A549 (cell line): ENCODE data around the gene ADPRHL1. TPM values are rescaled to one million over a fixed set of nuclear protein-coding genes. Genes with fewer than 3 reads are reported as not detected.

Source experiments
- ATAC-seq, 2 experiments: fragments of 200-7000 bp in 1 of 2; fragments of >200 bp in 1 of 2; cut with Nextera tagmentation in 1 of 2; cut with Tn5 transposase in 1 of 2; 3 replicates each; pipeline versions ENCODE4 v1.8.0 to v1.9.1; 2018 to 2020; ENCODE audit warnings: mild to moderate bottlenecking in 1 of 2, moderate library complexity in 1 of 2
- CTCF ChIA-PET: fragments of 300-600 bp; sonication (Branson Sonifier 250); formaldehyde crosslinking; extraction: SDS; loops from one replicate; lab custom pipeline; 2021; ENCODE audit warnings: antibody characterized with exemption, inconsistent platforms; lab: Yijun Ruan, JAX
- POLR2A ChIA-PET: fragments of 350-600 bp; formaldehyde crosslinking; extraction: SDS; loops from one replicate; lab custom pipeline; 2021; ENCODE audit warnings: antibody characterized with exemption, inconsistent platforms; lab: Yijun Ruan, JAX
- DNase-seq, 2 experiments: peaks; one replicate each; pipeline versions ENCODE4 v3.0.0 to v3.0.0-alpha.2; 2011 to 2016; ENCODE audit warnings: low read depth in 1 of 2, low spot score in 1 of 2
- FAIRE-seq: peaks from 2 replicates; lab custom pipeline; 2011; peaks lifted over from hg19 to GRCh38; lab: Jason Lieb, UNC
- H3K27ac ChIP-seq, 2 experiments: fragments of >200 bp; sonication (Bioruptor Twin); formaldehyde crosslinking; 3 replicates each; pipeline ENCODE4 v1.5.1; 2016 to 2017
- H3K4me1 ChIP-seq: fragments of >200 bp; sonication (Bioruptor Twin); formaldehyde crosslinking; 3 replicates; pipeline ENCODE4 v1.6.1; 2016
- H3K4me2 ChIP-seq: fragments of >200 bp; sonication (Bioruptor Twin); formaldehyde crosslinking; 3 replicates; pipeline ENCODE4 v1.6.1; 2016
- H3K4me3 ChIP-seq: fragments of >200 bp; sonication (Bioruptor Twin); formaldehyde crosslinking; 3 replicates; pipeline ENCODE4 v1.5.1; 2016
- H3K9me3 ChIP-seq: fragments of >200 bp; sonication (Bioruptor Twin); formaldehyde crosslinking; 3 replicates; pipeline ENCODE4 v1.6.1; 2016
- CBX8 ChIP-seq: fragments of 200-600 bp; sonication (generic); IDR thresholded peaks from 2 replicates; pipeline ENCODE4 v1.6.1; 2016
- CHD2 ChIP-seq: fragments of 150-350 bp; IDR thresholded peaks from 2 replicates; pipeline ENCODE4 v1.6.1; 2014; ENCODE audit warnings: low read length; ENCODE audit not compliant: partially characterized antibody
- EHF ChIP-seq: fragments of 250-450 bp; sonication (Bioruptor Pico); IDR thresholded peaks from 2 replicates; pipeline ENCODE4 v1.5.0; 2020; ENCODE audit warnings: mild to moderate bottlenecking
- ESRRA ChIP-seq: fragments of 150-350 bp; IDR thresholded peaks from 2 replicates; pipeline ENCODE4 v1.6.1; 2014; ENCODE audit warnings: mild to moderate bottlenecking, low read length, borderline replicate concordance
- FOSL2 ChIP-seq, 2 experiments: fragments of 450-650 bp in 1 of 2; fragments of >200 bp in 1 of 2; sonication (Bioruptor Twin) in 1 of 2; formaldehyde crosslinking; IDR thresholded peaks; 2 replicates each; pipeline versions ENCODE4 v1.5.0 to v1.6.1; 2016 to 2020; ENCODE audit warnings: mild to moderate bottlenecking in 1 of 2, moderate library complexity in 1 of 2
- HOXA7 ChIP-seq: fragments of 250-450 bp; sonication (Bioruptor Pico); IDR thresholded peaks from 2 replicates; pipeline ENCODE4 v1.5.0; 2020; ENCODE audit warnings: mild to moderate bottlenecking, moderate library complexity
- HOXB13 ChIP-seq: fragments of 250-450 bp; sonication (Bioruptor Pico); IDR thresholded peaks from 2 replicates; pipeline ENCODE4 v1.5.0; 2020; ENCODE audit warnings: low read depth, mild to moderate bottlenecking, moderate library complexity
- KDM5A ChIP-seq: fragments of 200-600 bp; sonication (generic); IDR thresholded peaks from 2 replicates; pipeline ENCODE4 v1.6.1; 2016; ENCODE audit warnings: antibody characterized with exemption, mild to moderate bottlenecking
- MYC ChIP-seq: IDR thresholded peaks from 2 replicates; pipeline ENCODE4 v1.6.1; 2012; ENCODE audit warnings: mild to moderate bottlenecking, inconsistent platforms, low read length, improper control_type of control experiment, borderline replicate concordance
- PHF8 ChIP-seq: fragments of 200-600 bp; sonication (generic); IDR thresholded peaks from 2 replicates; pipeline ENCODE4 v1.6.1; 2016; ENCODE audit warnings: low read depth, mild to moderate bottlenecking, antibody characterized with exemption, moderate library complexity, borderline replicate concordance
- POLR2A ChIP-seq: IDR thresholded peaks from 2 replicates; pipeline ENCODE4 v1.6.1; 2012; ENCODE audit warnings: mild to moderate bottlenecking, low read length
- RCOR1 ChIP-seq: fragments of 150-350 bp; IDR thresholded peaks from 2 replicates; pipeline ENCODE4 v1.6.1; 2014; ENCODE audit warnings: antibody characterized with exemption, low read length, low read depth
- RFX5 ChIP-seq: fragments of 450-650 bp; IDR thresholded peaks from 2 replicates; pipeline ENCODE4 v1.7.1; 2014; ENCODE audit warnings: antibody characterized with exemption, mild to moderate bottlenecking, moderate library complexity
- RNF2 ChIP-seq: fragments of 200-600 bp; sonication (generic); IDR thresholded peaks from 2 replicates; pipeline ENCODE4 v1.6.1; 2016; ENCODE audit warnings: low read depth, mild to moderate bottlenecking, antibody characterized with exemption, moderate library complexity, borderline replicate concordance
- ZC3H11A ChIP-seq: fragments of 450-650 bp; IDR thresholded peaks from 2 replicates; pipeline ENCODE4 v1.6.1; 2014; ENCODE audit warnings: antibody characterized with exemption, mild to moderate bottlenecking
- ZNF302 ChIP-seq: fragments of 250-450 bp; sonication (Bioruptor Pico); IDR thresholded peaks from 2 replicates; pipeline ENCODE4 v1.9.0; 2021; ENCODE audit warnings: inconsistent platforms, mild to moderate bottlenecking, moderate library complexity
- ZSCAN20 ChIP-seq: fragments of 250-450 bp; sonication (Bioruptor Pico); IDR thresholded peaks from 2 replicates; pipeline ENCODE4 v1.8.0; 2022; ENCODE audit warnings: mild to moderate bottlenecking, moderate library complexity
- WGBS: methylation state at CpG from one replicate; pipeline ENCODE4 v1.1.6; 2017; ENCODE audit errors: missing lambda C conversion rate; 5-methylcytosine and 5-hydroxymethylcytosine counted together
- polyA plus RNA-seq, 4 experiments: library from polyadenylated mRNA; depleted of rRNA in 3 of 4; stranded (reverse); fragments of >200 nt; fragmentation: RNase III in 1 of 4; extraction: RNeasy Plus Mini Kit Qiagen cat#74134 plus additional on column Dnase treatment in 1 of 4; gene quantifications; 2 replicates in 3 of 4; 3 replicates in 1 of 4; pipeline ENCODE4 v1.2.3, GENCODE V29; 2011 to 2017
- TF ChIP-seq, protein P1 (sequence below): fragments of >200 bp; sonication (Bioruptor Twin); formaldehyde crosslinking; IDR thresholded peaks from 3 replicates; pipeline ENCODE4 v1.5.1; 2016
- TF ChIP-seq, protein P2 (sequence below): fragments of >200 bp; sonication (Bioruptor Twin); formaldehyde crosslinking; IDR thresholded peaks from 2 replicates; pipeline ENCODE4 v1.6.1; 2016
- TF ChIP-seq, protein P3 (sequence below): fragments of 450-650 bp; IDR thresholded peaks from 2 replicates; pipeline ENCODE4 v1.6.1; 2014; ENCODE audit warnings: antibody characterized with exemption

Gene ADPRHL1
- polyA plus RNA-seq, 2 of the 4 experiments (the other 2 are of a cell fraction): 11.0 to 11.4 TPM

DNA sequence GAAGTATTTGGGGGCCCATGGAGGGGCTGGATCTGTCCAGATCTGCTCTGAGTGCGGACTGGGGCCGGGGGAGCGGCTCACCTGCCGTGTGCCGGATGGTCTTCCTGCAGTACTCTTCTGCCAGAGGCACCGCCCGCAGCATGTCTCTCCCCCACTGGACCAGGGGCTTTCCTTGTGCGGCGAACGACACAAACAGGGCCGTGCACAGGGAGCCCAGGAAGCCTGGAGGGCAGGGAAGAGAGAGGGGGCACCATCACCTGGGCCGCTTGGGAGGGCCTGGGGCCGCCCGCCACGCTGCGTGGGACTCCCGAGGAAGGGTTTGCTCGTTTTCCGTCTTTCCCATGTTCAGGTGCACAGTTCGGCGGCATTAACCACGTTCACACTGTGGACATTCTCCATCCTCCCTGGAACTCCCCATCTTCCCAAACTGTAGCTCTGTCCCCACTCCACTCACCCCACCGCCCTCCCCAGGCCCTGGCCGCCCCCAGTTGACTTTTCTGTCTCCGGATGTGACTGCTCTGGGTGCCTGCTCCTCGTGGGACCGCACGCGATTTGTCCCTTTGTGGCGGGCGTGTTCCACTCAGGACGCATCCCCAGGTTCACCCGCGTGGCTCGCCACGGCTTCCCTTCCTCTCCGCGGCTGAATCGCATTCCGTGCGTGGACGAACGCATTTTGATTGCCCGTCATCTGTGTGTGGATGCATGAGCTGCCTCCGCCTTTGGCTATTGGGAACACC is 24.2 kb downstream of the ADPRHL1 start (continued):
- TF ChIP-seq, protein P1, sequence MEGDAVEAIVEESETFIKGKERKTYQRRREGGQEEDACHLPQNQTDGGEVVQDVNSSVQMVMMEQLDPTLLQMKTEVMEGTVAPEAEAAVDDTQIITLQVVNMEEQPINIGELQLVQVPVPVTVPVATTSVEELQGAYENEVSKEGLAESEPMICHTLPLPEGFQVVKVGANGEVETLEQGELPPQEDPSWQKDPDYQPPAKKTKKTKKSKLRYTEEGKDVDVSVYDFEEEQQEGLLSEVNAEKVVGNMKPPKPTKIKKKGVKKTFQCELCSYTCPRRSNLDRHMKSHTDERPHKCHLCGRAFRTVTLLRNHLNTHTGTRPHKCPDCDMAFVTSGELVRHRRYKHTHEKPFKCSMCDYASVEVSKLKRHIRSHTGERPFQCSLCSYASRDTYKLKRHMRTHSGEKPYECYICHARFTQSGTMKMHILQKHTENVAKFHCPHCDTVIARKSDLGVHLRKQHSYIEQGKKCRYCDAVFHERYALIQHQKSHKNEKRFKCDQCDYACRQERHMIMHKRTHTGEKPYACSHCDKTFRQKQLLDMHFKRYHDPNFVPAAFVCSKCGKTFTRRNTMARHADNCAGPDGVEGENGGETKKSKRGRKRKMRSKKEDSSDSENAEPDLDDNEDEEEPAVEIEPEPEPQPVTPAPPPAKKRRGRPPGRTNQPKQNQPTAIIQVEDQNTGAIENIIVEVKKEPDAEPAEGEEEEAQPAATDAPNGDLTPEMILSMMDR: no peak
- TF ChIP-seq, all 56 proteins: peak for 0

DNA sequence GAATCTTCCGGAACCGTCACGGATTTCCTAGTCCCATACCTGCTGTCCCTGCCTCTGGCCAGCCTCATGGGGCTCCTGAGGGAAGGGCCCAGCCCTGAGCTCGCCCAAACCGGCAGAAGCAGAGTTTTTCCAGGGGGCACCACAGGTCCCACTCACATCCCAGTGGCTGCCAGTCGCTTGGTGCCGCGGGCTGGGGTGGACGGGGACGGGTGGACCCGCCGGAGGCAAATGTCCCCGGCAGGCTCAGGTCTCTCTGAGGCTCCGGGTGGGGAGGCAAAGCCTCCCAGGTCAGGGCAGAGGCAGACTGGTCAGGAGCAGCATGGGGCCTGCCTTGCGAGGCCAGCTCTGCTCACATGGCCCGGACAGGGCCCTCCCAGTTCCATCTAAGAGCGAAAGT is 24.8 kb downstream of the ADPRHL1 start:
- ChIA-PET POLR2A (no interaction called here), CTCF (no interaction called here)
- Histone ChIP-seq H3K4me1 (no peaks in the 10 kb centered on the region), H3K27ac (no peak overlapping the region), H3K4me2 (no peak overlapping the region), H3K9me3 (no peaks in the 10 kb centered on the region), H3K4me3 (no peak overlapping the region)
- TF ChIP-seq MYC: no peak
- no peak for TF ChIP-seq RNF2
- no peak for TF ChIP-seq HOXA7 (CRISPR knock-in tag)
- TF ChIP-seq ZNF302 (CRISPR knock-in tag): no peak
- TF ChIP-seq CBX8: no peak
- TF ChIP-seq HOXB13 (CRISPR knock-in tag): no peak
- TF ChIP-seq, protein P2, sequence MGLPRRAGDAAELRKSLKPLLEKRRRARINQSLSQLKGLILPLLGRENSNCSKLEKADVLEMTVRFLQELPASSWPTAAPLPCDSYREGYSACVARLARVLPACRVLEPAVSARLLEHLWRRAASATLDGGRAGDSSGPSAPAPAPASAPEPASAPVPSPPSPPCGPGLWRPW: no peak
- TF ChIP-seq KDM5A: no peak
- TF ChIP-seq FOSL2 (IDR thresholded peaks at IDR 0.05): no peak
- no peak for TF ChIP-seq FOSL2 (CRISPR knock-in tag; IDR thresholded peaks at IDR 0.05)
- no peak for TF ChIP-seq RFX5
- no peak for TF ChIP-seq ESRRA
- no peak for TF ChIP-seq RCOR1
- TF ChIP-seq, protein P3, sequence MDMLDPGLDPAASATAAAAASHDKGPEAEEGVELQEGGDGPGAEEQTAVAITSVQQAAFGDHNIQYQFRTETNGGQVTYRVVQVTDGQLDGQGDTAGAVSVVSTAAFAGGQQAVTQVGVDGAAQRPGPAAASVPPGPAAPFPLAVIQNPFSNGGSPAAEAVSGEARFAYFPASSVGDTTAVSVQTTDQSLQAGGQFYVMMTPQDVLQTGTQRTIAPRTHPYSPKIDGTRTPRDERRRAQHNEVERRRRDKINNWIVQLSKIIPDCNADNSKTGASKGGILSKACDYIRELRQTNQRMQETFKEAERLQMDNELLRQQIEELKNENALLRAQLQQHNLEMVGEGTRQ: no peak
- no peak for TF ChIP-seq CHD2
- TF ChIP-seq ZC3H11A: no peak
- TF ChIP-seq ZSCAN20 (CRISPR knock-in tag): no peak
- no peak for TF ChIP-seq PHF8
- FAIRE-seq (no peak), DNase-seq (no peak), ATAC-seq (no peak)
- WGBS: 82% methylated on average over 5 of the region's 17 CpGs

DNA sequence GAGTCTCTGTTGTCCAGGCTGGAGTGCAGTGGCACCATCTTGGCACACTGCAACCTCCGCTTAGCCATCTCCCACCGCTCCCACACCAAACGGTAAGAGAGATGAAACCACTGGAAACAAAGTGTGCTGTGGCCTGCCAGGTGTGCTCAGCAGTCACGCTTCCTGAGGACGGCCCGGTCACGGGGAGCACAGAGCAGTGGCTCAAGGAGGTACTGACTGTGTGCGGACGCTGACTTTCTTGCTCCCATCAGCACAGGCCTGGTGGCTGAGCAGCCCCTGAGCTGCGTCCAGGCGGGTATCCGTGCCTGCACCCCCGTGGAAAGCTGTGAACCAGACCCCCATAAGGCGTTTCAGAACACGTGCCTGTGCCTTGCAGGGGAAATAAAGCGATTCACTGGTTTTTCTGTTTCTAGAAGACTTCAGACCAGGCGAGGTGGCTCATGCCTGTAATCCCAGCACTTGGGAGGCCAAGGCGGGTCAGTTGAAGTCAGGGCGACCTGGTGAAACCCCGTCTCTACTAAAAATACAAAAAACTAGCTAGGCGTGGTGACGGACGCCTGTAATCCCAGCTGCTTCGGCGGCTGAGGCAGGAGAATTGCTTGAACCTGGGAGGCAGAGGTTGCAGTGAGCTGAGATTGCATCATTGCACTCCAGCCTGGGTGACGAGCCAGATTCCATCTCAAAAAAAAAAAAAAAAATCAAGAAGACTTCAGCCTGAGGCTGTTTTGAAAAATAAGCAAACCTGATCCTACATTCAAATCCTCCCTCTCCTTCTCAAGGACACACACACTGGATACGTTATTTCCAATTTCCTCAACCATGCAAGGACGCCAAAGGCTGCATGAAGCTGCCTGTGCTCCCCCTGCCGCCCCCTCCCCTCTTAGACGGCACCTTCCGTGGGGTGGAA is 25.5 kb downstream of the ADPRHL1 start:
- ChIA-PET POLR2A (no interaction called here), CTCF (no interaction called here)
- 92% methylated on average over 20 of the region's 31 CpGs for WGBS
- TF ChIP-seq HOXB13 (CRISPR knock-in tag) (no peak), EHF (CRISPR knock-in tag) (no peak), POLR2A (no peak)
- Histone ChIP-seq H3K4me2 (no peak overlapping the region), H3K9me3 (no peaks in the 10 kb centered on the region), H3K4me3 (no peak overlapping the region), H3K27ac (no peak overlapping the region), H3K4me1 (no peaks in the 10 kb centered on the region)
- DNase-seq: no peak
- no peak for ATAC-seq
- FAIRE-seq: no peak
